Loucy (cell line): ENCODE results near the gene MKLN1.

Source experiments
- H2AFZ ChIP-seq: fragments of 200-600 bp; sonication (generic); 2 replicates; pipeline ENCODE4 v1.6.0; 2016; ENCODE audit warnings: antibody characterized with exemption, mild to moderate bottlenecking, low read length, moderate library complexity
- H3F3A ChIP-seq: fragments of 200-600 bp; 2 replicates; pipeline ENCODE4 v1.6.0; 2016; ENCODE audit warnings: antibody characterized with exemption, low read depth, mild to moderate bottlenecking
- H3K27me3 ChIP-seq: fragments of 200-600 bp; sonication (generic); 2 replicates; pipeline ENCODE4 v1.6.1; 2014; ENCODE audit warnings: low read length, mild to moderate bottlenecking; ENCODE audit not compliant: insufficient read depth, poor library complexity, severe bottlenecking
- H3K36me3 ChIP-seq: fragments of 200-600 bp; sonication (generic); 2 replicates; pipeline ENCODE4 v1.6.1; 2016; ENCODE audit warnings: low read length; ENCODE audit not compliant: insufficient read depth
- H3K4me1 ChIP-seq: fragments of 200-600 bp; sonication (generic); 2 replicates; pipeline ENCODE4 v1.5.1; 2014; ENCODE audit warnings: low read length, mild to moderate bottlenecking; ENCODE audit not compliant: insufficient read depth, poor library complexity, severe bottlenecking
- H3K4me2 ChIP-seq: fragments of 200-600 bp; sonication (generic); 2 replicates; pipeline ENCODE4 v1.6.0; 2014; ENCODE audit warnings: antibody characterized with exemption, low read length, low read depth, mild to moderate bottlenecking; ENCODE audit not compliant: poor library complexity, severe bottlenecking
- H3K4me3 ChIP-seq: fragments of 200-600 bp; sonication (generic); 2 replicates; pipeline ENCODE4 v1.5.1; 2014; ENCODE audit warnings: low read length, mild to moderate bottlenecking, mixed read lengths; ENCODE audit not compliant: poor library complexity, severe bottlenecking
- H3K79me2 ChIP-seq: fragments of 200-600 bp; sonication (generic); 2 replicates; pipeline ENCODE4 v1.6.1; 2014; ENCODE audit warnings: low read length; ENCODE audit not compliant: insufficient read depth
- H3K9ac ChIP-seq: fragments of 200-600 bp; sonication (generic); 2 replicates; pipeline ENCODE4 v1.6.0; 2014; ENCODE audit warnings: mild to moderate bottlenecking, low read depth, low read length, moderate library complexity; ENCODE audit not compliant: poor library complexity, severe bottlenecking
- H3K9me2 ChIP-seq: fragments of 200-600 bp; sonication (generic); replicated peaks from 2 replicates; pipeline ENCODE4 v1.6.1; 2016; ENCODE audit warnings: low read depth, low read length, mixed read lengths
- H3K9me3 ChIP-seq: fragments of 200-600 bp; sonication (generic); 2 replicates; pipeline ENCODE4 v1.6.1; 2014; ENCODE audit warnings: mild to moderate bottlenecking, antibody characterized with exemption, low read length, low read depth; ENCODE audit not compliant: insufficient read depth
- H4K20me1 ChIP-seq: fragments of 200-600 bp; sonication (generic); 2 replicates; pipeline ENCODE4 v1.6.0; 2014; ENCODE audit warnings: antibody characterized with exemption, low read length, mild to moderate bottlenecking; ENCODE audit not compliant: insufficient read depth, poor library complexity, severe bottlenecking
- CTCF ChIP-seq: fragments of 200-600 bp; sonication (generic); conservative IDR thresholded peaks from 2 replicates; pipeline ENCODE4 v1.5.1; 2014; ENCODE audit warnings: mild to moderate bottlenecking, antibody characterized with exemption, low read length
- EZH2phosphoT487 ChIP-seq: fragments of 200-600 bp; IDR thresholded peaks from 2 replicates; pipeline ENCODE4 v1.6.1; 2018; ENCODE audit warnings: antibody characterized with exemption, mild to moderate bottlenecking, moderate library complexity, borderline replicate concordance

MKLN1 gene

GRCh38 chr7:131443496-131443895 lies 115.8 kb downstream of the MKLN1 start:
- no peak overlapping the region for H3K4me2 ChIP-seq
- TF ChIP-seq EZH2phosphoT487 (no peak), CTCF (no peak)
- no peaks in the 10 kb centered on the region for H3F3A ChIP-seq
- H3K9me2 ChIP-seq = no peaks in the 10 kb centered on the region
- no peaks in the 10 kb centered on the region for H3K27me3 ChIP-seq
- no peak overlapping the region for H3K4me3 ChIP-seq
- H3K9ac ChIP-seq = no peak overlapping the region
- H2AFZ ChIP-seq = no peak overlapping the region
- no peaks in the 10 kb centered on the region for H3K4me1 ChIP-seq
- H4K20me1 ChIP-seq = no peaks in the 10 kb centered on the region
- H3K9me3 ChIP-seq = no peaks in the 10 kb centered on the region
- H3K79me2 ChIP-seq = no peaks in the 10 kb centered on the region
- peaks cover 80% of the 10 kb centered on the region for H3K36me3 ChIP-seq

- Histone ChIP-seq H3F3A (no peaks in the 10 kb centered on the region), H2AFZ (no peak overlapping the region), H3K9me2 (no peaks in the 10 kb centered on the region), H3K4me1 (no peaks in the 10 kb centered on the region), H3K9me3 (no peaks in the 10 kb centered on the region), H3K9ac (no peak overlapping the region), H3K36me3 (peaks cover 81% of the 10 kb centered on the region), H4K20me1 (no peaks in the 10 kb centered on the region), H3K27me3 (no peaks in the 10 kb centered on the region), H3K79me2 (no peaks in the 10 kb centered on the region), H3K4me2 (no peak overlapping the region), H3K4me3 (no peak overlapping the region)
- TF ChIP-seq CTCF = no peak
- TF ChIP-seq EZH2phosphoT487 = no peak
These were observed 117.0 kb downstream of the MKLN1 start for GRCh38 chr7:131444683-131445082.

- Histone ChIP-seq H3F3A (no peaks in the 10 kb centered on the region), H3K9ac (no peak overlapping the region), H3K4me1 (no peaks in the 10 kb centered on the region), H3K4me2 (no peak overlapping the region), H3K79me2 (no peaks in the 10 kb centered on the region), H3K36me3 (peaks cover 60% of the 10 kb centered on the region; the same call in 1 of the 2 replicates), H3K9me3 (no peaks in the 10 kb centered on the region), H3K27me3 (no peaks in the 10 kb centered on the region), H2AFZ (no peak overlapping the region), H3K9me2 (no peaks in the 10 kb centered on the region), H4K20me1 (no peaks in the 10 kb centered on the region), H3K4me3 (no peak overlapping the region)
- TF ChIP-seq CTCF (no peak), EZH2phosphoT487 (no peak)
These were observed 121.8 kb downstream of the MKLN1 start for GRCh38 chr7:131449373-131449902.
